ENCODE data around the gene RAB11B.
"Not testable (repeated sequence)": the region's sequence is repeated elsewhere in the genome, so short reads cannot be mapped to it uniquely, and the experiment has no call there.

RAB11B gene

DNA sequence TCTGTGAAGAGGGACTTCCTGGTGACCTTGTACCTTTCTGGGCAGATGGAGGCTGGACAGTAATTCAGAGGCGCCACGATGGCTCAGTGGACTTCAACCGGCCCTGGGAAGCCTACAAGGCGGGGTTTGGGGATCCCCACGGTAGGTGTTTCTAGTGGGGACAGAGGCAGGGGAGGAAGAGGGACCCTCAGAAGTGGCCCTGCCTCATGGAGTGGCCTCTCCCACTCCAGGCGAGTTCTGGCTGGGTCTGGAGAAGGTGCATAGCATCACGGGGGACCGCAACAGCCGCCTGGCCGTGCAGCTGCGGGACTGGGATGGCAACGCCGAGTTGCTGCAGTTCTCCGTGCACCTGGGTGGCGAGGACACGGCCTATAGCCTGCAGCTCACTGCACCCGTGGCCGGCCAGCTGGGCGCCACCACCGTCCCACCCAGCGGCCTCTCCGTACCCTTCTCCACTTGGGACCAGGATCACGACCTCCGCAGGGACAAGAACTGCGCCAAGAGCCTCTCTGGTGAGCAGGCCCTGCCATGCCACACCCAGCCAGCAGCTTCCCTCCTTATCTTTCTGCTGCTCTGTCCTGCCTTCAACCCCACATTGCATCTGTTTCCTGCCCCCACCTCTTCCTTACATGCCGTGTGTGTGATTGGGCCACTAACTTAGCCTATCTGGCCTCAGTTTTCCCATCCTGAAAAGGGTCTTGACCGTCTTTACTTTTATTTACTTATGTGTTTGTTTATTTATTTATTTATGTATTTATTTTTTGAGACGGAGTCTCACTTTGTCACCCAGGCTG lies 19.0 kb upstream of the RAB11B start:
- DNase-seq = no peak

DNA sequence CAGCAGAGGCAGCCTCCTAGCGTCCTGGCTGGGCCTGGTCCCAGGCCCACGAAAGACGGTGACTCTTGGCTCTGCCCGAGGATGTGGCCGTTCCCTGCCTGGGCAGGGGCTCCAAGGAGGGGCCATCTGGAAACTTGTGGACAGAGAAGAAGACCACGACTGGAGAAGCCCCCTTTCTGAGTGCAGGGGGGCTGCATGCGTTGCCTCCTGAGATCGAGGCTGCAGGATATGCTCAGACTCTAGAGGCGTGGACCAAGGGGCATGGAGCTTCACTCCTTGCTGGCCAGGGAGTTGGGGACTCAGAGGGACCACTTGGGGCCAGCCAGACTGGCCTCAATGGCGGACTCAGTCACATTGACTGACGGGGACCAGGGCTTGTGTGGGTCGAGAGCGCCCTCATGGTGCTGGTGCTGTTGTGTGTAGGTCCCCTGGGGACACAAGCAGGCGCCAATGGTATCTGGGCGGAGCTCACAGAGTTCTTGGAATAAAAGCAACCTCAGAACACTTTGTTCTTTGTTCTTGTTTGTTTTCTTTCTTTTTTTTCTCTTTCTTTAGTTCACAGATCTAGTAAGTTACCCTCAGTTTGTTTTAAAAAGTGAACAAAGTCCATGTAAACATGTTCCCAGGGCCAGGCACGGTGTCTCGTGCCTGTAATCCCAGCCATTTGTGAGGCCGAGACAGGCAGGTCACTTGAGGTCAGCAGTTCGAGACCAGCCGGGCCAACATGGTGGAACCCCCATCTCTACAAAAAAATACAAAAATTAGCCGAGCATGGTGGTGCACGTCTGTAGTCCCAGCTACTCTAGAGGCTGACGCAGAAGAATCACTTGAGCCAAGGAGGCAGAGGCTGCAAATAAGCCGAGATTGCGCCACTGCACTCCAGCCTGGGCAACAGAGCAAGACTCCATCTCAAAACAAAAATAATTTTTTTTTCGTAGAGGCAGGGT lies 16.0 kb upstream of the RAB11B start:
- no peak for DNase-seq

- not testable (repeated sequence) for DNase-seq
Observed at GRCh38 chr19:8375766-8376165, 14.4 kb upstream of the RAB11B start.

DNA sequence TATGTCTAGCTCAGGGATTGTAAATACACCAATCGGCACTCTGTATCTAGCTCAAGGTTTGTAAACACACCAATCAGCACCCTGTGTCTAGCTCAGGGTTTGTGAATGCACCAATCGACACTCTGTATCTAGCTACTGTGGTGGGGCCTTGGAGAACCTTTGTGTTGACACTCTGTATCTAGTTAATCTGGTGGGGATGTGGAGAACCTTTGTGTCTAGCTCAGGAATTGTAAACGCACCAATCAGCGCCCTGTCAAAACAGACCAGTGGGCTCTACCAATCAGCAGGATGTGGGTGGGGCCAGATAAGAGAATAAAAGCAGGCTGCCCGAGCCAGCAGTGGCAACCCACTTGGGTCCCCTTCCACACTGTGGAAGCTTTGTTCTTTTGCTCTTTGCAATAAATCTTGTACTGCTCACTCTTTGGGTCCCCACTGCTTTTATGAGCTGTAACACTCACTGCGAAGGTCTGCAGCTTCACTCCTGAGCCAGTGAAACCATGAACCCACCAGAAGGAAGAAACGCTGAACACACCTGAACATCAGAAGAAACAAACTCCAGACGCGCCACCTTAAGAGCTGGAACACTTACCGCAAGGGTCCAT lies 13.7 kb upstream of the RAB11B start:
- not testable (repeated sequence) for DNase-seq

GRCh38 chr19:8377598-8377997 lies 12.6 kb upstream of the RAB11B start:
- DNase-seq = no peak

DNA sequence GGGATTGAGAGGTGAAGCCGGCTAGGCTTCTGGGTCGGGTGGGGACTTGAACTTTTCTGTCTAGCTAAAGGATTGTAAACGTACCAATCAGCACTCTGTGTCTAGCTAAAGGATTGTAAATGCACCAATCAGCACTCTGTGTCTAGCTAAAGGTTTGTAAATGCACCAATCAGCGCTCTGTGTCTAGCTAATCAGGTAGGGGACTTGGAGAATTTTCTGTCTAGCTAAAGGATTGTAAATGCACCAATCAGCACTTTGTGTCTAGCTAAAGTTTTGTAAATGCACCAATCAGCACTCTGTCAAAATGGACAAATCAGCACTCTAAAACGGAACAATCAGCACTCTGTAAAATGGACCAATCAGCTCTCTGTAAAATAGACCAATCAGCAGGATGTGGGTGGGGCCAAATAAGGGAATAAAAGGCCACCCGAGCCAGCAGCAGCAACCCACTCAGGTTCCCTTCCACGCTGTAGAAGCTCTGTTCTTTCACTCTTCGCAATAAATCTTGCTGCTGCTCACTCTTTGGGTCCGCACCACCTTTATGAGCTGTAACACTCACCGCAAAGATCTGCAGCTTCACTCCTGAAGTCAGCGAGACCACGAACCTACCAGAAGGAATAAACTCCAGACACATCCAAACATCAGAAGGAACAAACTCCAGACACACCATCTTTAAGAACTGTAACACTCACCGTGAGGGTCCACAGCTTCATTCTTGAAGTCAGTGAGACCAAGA lies 10.8 kb upstream of the RAB11B start:
- not testable (repeated sequence) for DNase-seq

DNA sequence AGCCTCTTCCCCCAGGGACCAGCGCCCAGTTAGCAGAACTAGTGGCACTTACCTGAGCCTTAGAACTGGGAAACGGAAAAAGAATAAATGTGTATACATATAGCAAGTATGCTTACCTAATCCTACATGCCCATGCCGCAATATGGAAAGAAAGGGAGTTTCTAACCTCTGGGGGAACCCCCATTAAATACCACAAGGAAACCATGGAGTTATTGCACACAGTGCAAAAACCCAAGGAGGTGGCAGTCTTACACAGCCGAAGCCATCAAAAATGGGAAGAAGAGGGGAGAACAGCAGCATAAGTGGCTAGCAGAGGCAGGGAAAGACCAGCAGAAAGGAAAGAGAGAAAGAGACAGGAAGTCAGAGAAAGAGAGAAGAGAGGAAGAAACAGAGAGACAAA lies 5.6 kb upstream of the RAB11B start:
- DNase-seq = not testable (repeated sequence)

GRCh38 chr19:8385103-8385502 lies 5.1 kb upstream of the RAB11B start:
- not testable (repeated sequence) for DNase-seq

- DNase-seq = not testable (repeated sequence)
Observed at GRCh38 chr19:8385566-8385965, 4.6 kb upstream of the RAB11B start.

- DNase-seq = not testable (repeated sequence)
Observed at GRCh38 chr19:8386419-8386818, 3.7 kb upstream of the RAB11B start.

DNA sequence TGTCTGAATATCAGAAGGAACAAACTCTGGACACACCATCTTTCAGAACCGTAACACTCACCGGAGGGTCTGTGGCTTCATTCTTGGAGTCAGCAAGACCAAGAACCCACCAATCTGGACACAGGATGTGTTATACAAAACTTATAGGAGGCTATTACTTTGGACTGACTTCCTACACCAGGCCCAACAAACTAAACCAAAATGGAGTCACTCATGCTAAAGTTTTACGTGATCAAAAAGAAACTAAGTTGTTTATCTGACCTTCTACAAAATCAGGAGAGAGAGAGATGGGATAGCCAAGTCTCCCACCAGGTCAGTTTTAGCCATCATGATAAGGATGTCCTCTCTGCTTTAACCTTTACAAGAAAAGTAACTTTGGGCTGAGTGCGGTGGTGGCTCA lies 3.2 kb upstream of the RAB11B start:
- no peak for DNase-seq

DNA sequence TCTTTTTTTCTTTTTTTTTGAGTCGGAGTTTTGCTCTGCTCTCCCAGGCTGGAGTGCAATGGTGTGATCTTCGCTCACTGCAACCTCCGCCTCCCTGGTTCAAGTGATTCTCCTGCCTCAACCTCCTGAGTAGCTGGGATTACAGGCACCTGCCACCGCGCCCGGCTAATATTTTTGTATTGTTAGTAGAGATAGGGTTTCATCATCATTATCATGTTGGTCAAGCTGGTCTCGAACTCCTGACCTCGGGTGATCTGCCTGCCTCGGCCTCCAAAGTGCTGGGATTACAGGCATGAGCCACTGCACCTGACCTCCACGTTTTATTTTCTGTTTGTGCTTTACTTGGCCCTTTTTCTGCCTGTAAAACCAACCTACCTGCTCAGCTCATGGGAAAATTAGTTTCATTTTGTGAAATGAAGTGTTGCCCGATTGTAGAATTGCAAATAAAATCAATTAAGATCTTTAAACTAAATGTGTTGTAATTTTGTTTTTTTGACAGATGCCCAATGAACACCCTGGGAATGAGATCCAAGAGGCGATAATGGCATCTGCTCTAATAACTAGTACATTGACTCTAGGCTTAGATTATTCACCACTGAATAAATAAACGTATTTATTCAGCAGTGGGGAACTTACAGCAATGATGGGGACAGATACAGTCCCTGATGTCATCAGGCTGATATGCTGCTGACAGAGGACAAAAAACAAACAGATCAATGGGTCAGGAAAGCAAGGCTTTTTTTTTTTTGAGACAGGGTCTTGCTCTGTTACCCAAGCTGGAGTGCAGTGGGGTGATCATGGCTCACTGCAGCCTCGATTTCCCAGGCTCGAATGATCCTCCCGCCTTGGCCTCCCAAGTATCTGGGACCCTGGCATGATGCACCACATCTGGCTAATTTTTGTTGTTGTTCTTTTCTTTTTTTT lies 2.2 kb upstream of the RAB11B start:
- DNase-seq = no peak

GRCh38 chr19:8388612-8388958 lies 1.6 kb upstream of the RAB11B start:
- DNase-seq = no peak

DNA sequence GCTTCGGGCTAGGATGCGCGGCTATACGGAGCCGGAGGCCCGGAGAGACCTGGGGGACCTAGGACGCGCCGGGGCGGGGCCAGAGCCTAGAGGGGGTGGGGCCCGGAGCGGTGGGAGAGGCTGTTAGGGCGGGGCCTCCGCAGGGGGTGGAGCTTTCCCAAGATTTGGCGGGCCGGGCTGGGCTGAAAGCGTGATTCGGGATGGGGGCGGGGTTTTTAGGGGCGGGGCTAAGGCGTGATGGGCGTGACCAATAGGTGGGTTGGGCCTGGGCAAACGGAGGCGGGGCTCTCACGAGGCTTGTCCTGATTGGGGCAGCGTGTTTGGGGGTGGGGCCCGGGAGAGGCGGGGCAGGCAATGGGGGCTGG lies 439 bp downstream of the RAB11B start:
- DNase-seq = peak; percentile 92 to 97

DNA sequence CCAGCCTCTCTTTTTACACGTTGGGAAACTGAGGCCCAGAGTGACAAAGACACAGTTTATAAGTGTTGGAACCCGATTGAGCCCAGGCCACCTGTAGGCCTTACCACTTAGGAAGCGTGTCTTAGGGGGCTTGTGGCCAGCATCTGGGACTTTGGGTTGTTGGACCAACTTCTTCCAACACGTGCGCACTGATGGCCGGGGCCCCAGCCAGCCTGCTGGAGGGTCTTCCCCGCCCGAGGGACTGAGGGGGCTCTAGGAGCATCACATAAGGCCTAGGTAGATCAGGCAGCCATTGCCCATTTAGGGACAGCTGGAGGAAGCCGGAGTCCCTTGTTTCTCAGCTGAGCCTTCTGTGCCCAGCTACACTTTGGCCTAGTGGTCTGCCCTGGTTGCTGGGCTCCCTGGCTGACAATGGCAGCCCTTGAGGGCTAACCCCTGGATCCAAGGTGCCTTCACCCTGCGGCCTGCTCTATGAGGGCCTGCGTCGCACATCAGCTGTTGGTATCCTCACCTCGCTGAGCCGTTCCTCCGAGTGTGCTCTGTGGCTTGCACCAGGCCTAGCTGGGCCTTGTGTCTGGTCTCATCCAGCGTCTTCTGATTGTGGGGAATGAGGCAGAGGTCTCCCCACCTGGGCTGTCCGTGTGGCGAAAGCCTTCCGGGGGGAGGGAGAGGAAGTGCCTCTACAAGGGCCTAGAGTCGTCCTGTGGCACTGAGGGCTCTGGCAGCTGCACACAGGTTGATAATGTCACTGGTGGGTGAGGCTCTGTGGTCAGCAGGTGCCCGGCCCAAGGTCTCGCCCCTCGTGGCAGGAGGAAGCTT lies 1.2 kb downstream of the RAB11B start:
- no peak for DNase-seq

GRCh38 chr19:8392017-8392591 lies 1.9 kb downstream of the RAB11B start:
- DNase-seq = peak in 1 of 2 donors; percentile 34

GRCh38 chr19:8393192-8393870 lies 3.2 kb downstream of the RAB11B start:
- peak in 1 of 2 donors; percentile 42 for DNase-seq

DNA sequence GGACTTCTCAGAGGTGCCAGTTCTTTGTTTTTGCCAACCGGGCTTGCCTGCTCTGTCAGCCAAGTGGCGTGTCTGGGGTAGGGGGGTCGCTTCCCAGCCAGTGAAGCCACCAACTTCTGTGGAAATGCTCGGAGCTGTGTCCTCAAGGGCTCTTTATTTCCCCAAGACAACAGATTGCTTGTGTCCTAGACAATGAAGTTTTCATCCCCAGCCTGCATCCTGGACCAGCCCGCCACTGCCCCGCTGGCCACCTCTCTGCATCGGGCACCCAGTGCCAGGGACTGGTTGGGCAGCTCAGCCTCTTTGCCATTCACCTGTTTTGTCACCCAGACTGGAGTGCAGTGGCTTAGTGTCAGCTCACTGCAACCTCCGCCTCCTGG lies 3.7 kb downstream of the RAB11B start:
- DNase-seq = peak; percentile 77 to 84

DNA sequence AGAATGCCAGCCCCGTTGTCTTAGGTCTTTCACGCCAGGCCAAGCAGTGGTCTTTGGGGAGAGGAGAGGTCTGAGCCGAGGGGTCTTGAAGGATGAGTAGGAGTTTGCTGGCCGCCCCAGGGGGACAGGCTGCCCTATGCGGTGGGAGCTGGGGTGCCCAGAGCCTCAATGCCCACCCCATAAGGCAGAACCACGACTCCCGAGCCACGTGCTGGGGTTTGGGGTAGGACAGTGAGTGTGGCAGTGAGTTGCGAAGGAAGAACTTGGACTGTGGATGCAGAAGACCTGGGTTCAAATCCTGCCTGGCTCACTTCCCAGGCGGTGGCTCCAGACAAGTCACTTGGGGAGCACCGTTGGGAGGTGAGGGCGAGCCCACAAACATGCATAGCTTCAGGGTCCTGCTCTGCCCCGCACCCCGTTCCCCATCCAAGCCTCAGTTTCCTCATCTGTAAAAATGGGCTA lies 5.5 kb downstream of the RAB11B start:
- DNase-seq = no peak

DNA sequence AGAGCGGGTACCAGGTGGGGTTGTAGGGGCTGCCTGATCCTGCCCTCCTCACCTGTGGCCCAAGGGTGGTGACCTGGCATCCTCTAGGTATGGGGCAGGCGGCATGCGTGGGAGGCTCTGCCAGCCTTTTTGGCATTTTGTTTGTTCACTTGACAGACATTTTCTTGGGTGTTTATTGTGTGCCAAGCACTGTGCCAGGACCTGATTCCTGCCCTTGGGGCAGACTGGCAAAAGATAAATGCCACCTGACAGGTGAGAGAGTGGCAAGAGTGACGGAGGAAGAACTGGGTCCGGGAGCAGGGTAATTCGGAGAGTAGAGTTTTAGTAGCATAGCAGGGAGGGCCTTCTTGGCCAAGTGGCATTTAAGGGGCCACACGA lies 6.0 kb downstream of the RAB11B start:
- no peak for DNase-seq

Data from hippocampal formation (tissue), 2 donors.